Body of pancreas (tissue), 4 donors: ENCODE results near the gene RNF7. TPM values are rescaled to one million over a fixed set of nuclear protein-coding genes. Genes with fewer than 3 reads are reported as not detected.
"Not testable (repeated sequence)": the region's sequence is repeated elsewhere in the genome, so short reads cannot be mapped to it uniquely, and the experiment has no call there.

ENCODE experiments used
- ATAC-seq: fragments of 150-250 bp; one replicate; pipeline ENCODE4 v1.9.1; 2016
- DNase-seq, 4 donors: peaks; one replicate each; pipeline ENCODE4 v3.0.0-alpha.2; 2019
- H3K27ac ChIP-seq, 4 donors: fragments of 200-600 bp; sonication (generic); 1 replicate in 3 of 4; 2 replicates in 1 of 4; pipeline versions ENCODE4 v1.5.1 to v1.6.1; 2016 to 2019; ENCODE audit warnings: mild to moderate bottlenecking in 1 of 4, mixed read lengths in 1 of 4, moderate library complexity in 1 of 4
- H3K27me3 ChIP-seq, 2 donors: fragments of 200-600 bp; sonication (generic); one replicate each; pipeline ENCODE4 v1.6.0; 2016; ENCODE audit warnings: mild to moderate bottlenecking in 1 of 2
- H3K36me3 ChIP-seq, 2 donors: fragments of 200-600 bp; sonication (generic); replicated peaks in 1 of 2; 2 replicates each; pipeline ENCODE4 v1.5.1; 2016; ENCODE audit warnings: low read depth in 2 of 2; ENCODE audit not compliant: insufficient read depth in 1 of 2
- H3K4me1 ChIP-seq: fragments of 200-600 bp; sonication (generic); one replicate; pipeline ENCODE4 v1.6.0; 2016
- H3K4me3 ChIP-seq, 2 donors: fragments of 200-600 bp; sonication (generic); 1 replicate in 1 of 2; 2 replicates in 1 of 2; pipeline ENCODE4 v1.5.1; 2016 to 2019
- H3K9me3 ChIP-seq, 3 donors: fragments of 200-600 bp; sonication (generic); 1 replicate in 2 of 3; 2 replicates in 1 of 3; pipeline ENCODE4 v1.5.1; 2016
- CTCF ChIP-seq, 7 experiments: fragments of 450-650 bp in 4 of 7; fragments of 200-600 bp in 3 of 7; sonication (generic) in 3 of 7; IDR thresholded peaks; one replicate each; pipeline ENCODE4 v1.5.1; 2016 to 2019; ENCODE audit warnings: antibody characterized with exemption in 7 of 7
- POLR2A ChIP-seq, 3 donors: fragments of 450-650 bp; IDR thresholded peaks; one replicate each; pipeline ENCODE4 v1.6.1; 2016; ENCODE audit warnings: antibody characterized with exemption in 3 of 3, mild to moderate bottlenecking in 2 of 3
- WGBS, 2 donors: methylation state at CpG; one replicate each; pipeline ENCODE4 v1.1.5; 2017; 5-methylcytosine and 5-hydroxymethylcytosine counted together
- intact Hi-C: fragments of 100-400 bp; cut with DNase I; formaldehyde crosslinking; loops from one replicate; pipeline ENCODE4 v1.15.1; 2023
- total RNA-seq, 2 donors: library from RNA; depleted of rRNA; stranded (reverse); fragments of >200 nt; gene quantifications; one replicate each; pipeline ENCODE4 v1.1.0, GENCODE V29; 2016

Gene RNF7
- total RNA-seq, 2 donors from 2014 or later, result 12.5 to 61.2 TPM

DNA sequence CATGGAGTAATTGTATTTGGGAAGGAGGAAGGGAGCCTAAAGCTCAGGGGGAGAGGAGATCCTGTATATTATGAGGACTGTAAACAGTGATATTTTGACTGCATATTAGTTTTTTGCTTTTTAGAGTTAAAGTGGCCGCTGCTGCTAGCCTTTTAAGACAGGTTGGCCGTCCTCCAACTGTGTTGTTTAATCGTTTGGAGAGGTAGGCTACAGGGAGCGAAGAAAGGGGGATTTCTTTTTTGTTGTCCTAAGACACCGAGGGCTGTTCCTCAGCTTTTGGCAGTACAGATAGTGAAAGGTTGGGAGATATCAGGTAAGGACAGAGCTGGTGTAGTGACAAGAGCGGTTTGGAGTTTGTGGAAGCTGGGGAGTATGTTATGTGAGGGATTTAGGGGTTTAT, 38.2 kb upstream of the RNF7 start:
- WGBS, 2 donors, result 45 to 49% methylated on average over 6 of the region's 6 CpGs
- TF ChIP-seq POLR2A (IDR thresholded peaks at IDR 0.05) (no peak), CTCF (IDR thresholded peaks at IDR 0.05) (no peak)
- no peaks in the 10 kb centered on the region for H3K9me3 ChIP-seq
- no peaks in the 10 kb centered on the region for H3K36me3 ChIP-seq
- no peak for ATAC-seq
- intact Hi-C loops, result no loop called here
- H3K27ac ChIP-seq, result no peak overlapping the region
- no peak overlapping the region for H3K4me3 ChIP-seq
- H3K27me3 ChIP-seq, result no peaks in the 10 kb centered on the region
- no peak for DNase-seq
- no peaks in the 10 kb centered on the region for H3K4me1 ChIP-seq

DNA sequence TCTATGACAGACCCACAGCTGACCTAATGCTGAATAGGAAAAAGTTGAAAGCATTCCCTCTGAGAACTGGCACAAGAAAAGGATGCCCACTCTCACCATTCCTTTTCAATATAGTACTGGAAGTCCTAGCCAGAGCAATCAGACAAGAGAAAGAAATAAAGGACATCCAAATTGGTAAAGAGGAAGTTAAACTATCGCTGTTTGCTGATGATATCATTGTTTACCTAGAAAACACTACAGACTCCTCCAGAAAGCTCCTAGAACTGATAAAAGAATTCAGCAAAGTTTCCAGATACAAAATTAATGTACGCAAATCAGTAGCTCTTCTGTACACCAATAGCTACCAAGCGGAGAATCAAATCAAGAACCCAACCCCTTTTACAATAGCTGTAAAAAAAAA, 34.7 kb upstream of the RNF7 start:
- H3K27ac ChIP-seq, H3K4me3 ChIP-seq, H3K4me1 ChIP-seq, H3K36me3 ChIP-seq, H3K9me3 ChIP-seq, intact Hi-C loops, H3K27me3 ChIP-seq, ATAC-seq, DNase-seq: not testable (repeated sequence)
- WGBS, 2 donors, result 81 to 89% methylated on average over 3 of the region's 3 CpGs

DNA sequence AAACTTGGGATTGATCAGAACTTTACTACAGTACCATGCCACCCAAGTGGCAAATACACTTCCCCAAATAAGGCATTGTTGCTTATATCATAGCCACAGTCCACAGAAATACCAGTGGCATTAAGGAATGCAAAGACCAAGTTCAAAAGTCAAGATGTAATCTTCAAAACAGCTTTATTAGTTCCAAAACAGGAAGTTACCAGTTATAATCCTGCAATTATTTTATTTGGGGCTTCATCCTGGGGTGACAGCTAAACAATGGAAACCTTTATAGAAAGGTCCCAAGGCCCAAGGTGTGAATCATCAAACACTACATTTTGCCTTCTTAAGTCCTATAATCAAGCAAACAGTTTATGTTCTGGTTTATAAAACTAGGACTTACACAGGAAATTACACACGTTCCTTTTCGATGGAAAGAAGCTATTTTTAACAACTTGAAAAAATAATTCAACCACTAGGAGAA, 30.3 kb upstream of the RNF7 start:
- 60 to 76% methylated on average over 2 of the region's 2 CpGs for WGBS, 2 donors
- Histone ChIP-seq H3K27ac (no peak overlapping the region), H3K27me3 (no peaks in the 10 kb centered on the region), H3K4me3 (no peak overlapping the region), H3K36me3 (no peaks in the 10 kb centered on the region), H3K9me3 (no peaks in the 10 kb centered on the region), H3K4me1 (no peaks in the 10 kb centered on the region)
- ATAC-seq (no peak), DNase-seq (no peak)
- intact Hi-C loops, result no loop called here
- no peak for TF ChIP-seq CTCF (IDR thresholded peaks at IDR 0.05)
- no peak for TF ChIP-seq POLR2A (IDR thresholded peaks at IDR 0.05)

- no peak overlapping the region for H3K4me3 ChIP-seq
- H3K4me1 ChIP-seq, result no peaks in the 10 kb centered on the region
- no peak for TF ChIP-seq CTCF (IDR thresholded peaks at IDR 0.05)
- TF ChIP-seq POLR2A (IDR thresholded peaks at IDR 0.05), result no peak
- no peaks in the 10 kb centered on the region for H3K9me3 ChIP-seq
- ATAC-seq (no peak), DNase-seq (no peak)
- WGBS, 2 donors, result 67 to 80% methylated on average over 4 of the region's 4 CpGs
- H3K27me3 ChIP-seq, result no peaks in the 10 kb centered on the region
- no peaks in the 10 kb centered on the region for H3K36me3 ChIP-seq
- no peak overlapping the region for H3K27ac ChIP-seq
- intact Hi-C loops, result no loop called here
Measured at GRCh38 chr3:141708367-141708766, 29.7 kb upstream of the RNF7 start.

DNA sequence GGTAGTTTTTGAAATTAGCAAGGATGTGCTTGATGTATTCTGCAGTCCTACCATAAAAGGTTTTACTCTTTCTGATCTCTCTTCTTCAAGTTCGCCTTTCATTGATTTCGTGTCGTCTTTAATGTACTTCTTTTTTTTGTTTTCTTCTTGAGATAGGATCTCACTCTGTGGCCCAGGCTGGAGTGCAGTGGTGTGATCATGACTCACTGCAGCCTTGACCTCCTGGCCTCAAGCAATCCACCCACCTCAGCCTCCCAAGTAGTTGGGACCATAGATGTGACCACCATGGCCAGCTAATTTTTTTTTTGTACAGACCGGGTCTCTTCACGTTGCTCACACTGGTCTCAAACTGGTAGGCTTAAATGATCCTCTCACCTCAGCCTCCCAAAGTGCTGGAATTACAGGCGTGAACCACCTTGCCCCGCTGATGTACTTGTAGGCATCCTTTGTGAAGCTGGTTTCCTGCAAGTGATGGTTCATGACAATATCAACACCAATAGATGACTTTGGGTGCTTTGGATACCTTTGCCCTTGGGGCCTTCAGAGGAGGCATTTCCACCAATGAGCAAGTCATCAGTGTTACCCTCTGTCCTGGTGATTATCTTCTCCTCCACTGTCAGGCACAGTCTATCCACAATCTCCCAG, 28.9 kb upstream of the RNF7 start:
- H3K27me3 ChIP-seq, result no peaks in the 10 kb centered on the region
- H3K4me1 ChIP-seq, result no peaks in the 10 kb centered on the region
- ATAC-seq (no peak), DNase-seq (no peak)
- no peaks in the 10 kb centered on the region for H3K36me3 ChIP-seq
- TF ChIP-seq POLR2A (IDR thresholded peaks at IDR 0.05), result no peak
- TF ChIP-seq CTCF (IDR thresholded peaks at IDR 0.05), result no peak
- intact Hi-C loops, result no loop called here
- no peak overlapping the region for H3K4me3 ChIP-seq
- H3K9me3 ChIP-seq, result no peaks in the 10 kb centered on the region
- WGBS, 2 donors, result 82 to 89% methylated on average over 7 of the region's 7 CpGs
- no peak overlapping the region for H3K27ac ChIP-seq
